HepG2 (cell line): ENCODE data around the gene IFI30. TPM values are rescaled to one million over a fixed set of nuclear protein-coding genes. Genes with fewer than 3 reads are reported as not detected.

ENCODE experiments used
- ATAC-seq: fragments of 200-7000 bp; cut with Tn5 transposase; 3 replicates; pipeline ENCODE4 v1.9.1; 2020; ENCODE audit warnings: mild to moderate bottlenecking, moderate library complexity
- BruUV-seq: library from RNA; stranded (reverse); fragments of 400-500 nt; replicated peaks from 2 replicates; lab custom pipeline; 2021; lab: Mats Ljungman, UMichigan
- CTCF ChIA-PET: fragments of 300-600 bp; formaldehyde crosslinking; extraction: SDS; loops from one replicate; lab custom pipeline; 2021; ENCODE audit warnings: low total read pairs, inconsistent platforms, low intra/inter-chr PET ratio; lab: Yijun Ruan, JAX
- POLR2A ChIA-PET: fragments of 350-600 bp; sonication (Branson Sonifier 250); formaldehyde crosslinking; loops from one replicate; lab custom pipeline; 2020; ENCODE audit warnings: antibody characterized with exemption, inconsistent platforms; lab: Yijun Ruan, JAX
- DNase-seq: peaks from one replicate; pipeline ENCODE4 v3.0.0-alpha.2; 2015; ENCODE audit warnings: low spot score
- FAIRE-seq: peaks from 3 replicates; lab custom pipeline; 2011; peaks lifted over from hg19 to GRCh38; lab: Jason Lieb, UNC
- H2AFZ ChIP-seq: one replicate; pipeline ENCODE4 v1.6.1; 2011; ENCODE audit warnings: low read length, inconsistent platforms
- H3K27ac ChIP-seq: fragments of 300-600 bp; 3 replicates; pipeline ENCODE4 v1.8.0; 2011; ENCODE audit warnings: mixed run types, mild to moderate bottlenecking, mixed read lengths, low read length, inconsistent platforms; ENCODE audit not compliant: insufficient read depth; ENCODE audit errors: extremely low read length
- H3K27me3 ChIP-seq, 2 experiments: fragments of 200-600 bp in 1 of 2; 2 replicates in 1 of 2; 3 replicates in 1 of 2; pipeline versions ENCODE4 v1.6.0 to v1.8.0; 2011; ENCODE audit warnings: low read length in 2 of 2, mild to moderate bottlenecking in 2 of 2, moderate library complexity in 2 of 2, inconsistent platforms in 1 of 2; ENCODE audit not compliant: insufficient read depth in 2 of 2, control insufficient read depth in 1 of 2
- H3K36me3 ChIP-seq, 2 experiments: fragments of 200-600 bp in 1 of 2; replicated peaks in 1 of 2; 2 replicates in 1 of 2; 3 replicates in 1 of 2; pipeline versions ENCODE4 v1.5.1 to v1.8.0; 2011; ENCODE audit warnings: low read length in 2 of 2, inconsistent platforms in 1 of 2; ENCODE audit not compliant: insufficient read depth in 2 of 2, control insufficient read depth in 1 of 2
- H3K4me1 ChIP-seq: 2 replicates; pipeline ENCODE4 v1.5.1; 2012; ENCODE audit warnings: low read length, inconsistent platforms; ENCODE audit not compliant: insufficient read depth
- H3K4me2 ChIP-seq: 2 replicates; pipeline ENCODE4 v1.6.0; 2011; ENCODE audit warnings: low read depth, low read length, inconsistent platforms
- H3K4me3 ChIP-seq, 3 experiments: fragments of 200-600 bp in 1 of 3; sonication (generic), shearing (Covaris generic) in 1 of 3; replicated peaks in 1 of 3; 2 replicates each; pipeline ENCODE4 v1.5.1; 2011 to 2016; ENCODE audit warnings: low read length in 3 of 3, inconsistent platforms in 2 of 3, low read depth in 2 of 3, mild to moderate bottlenecking in 2 of 3, control low read depth in 1 of 3, mixed read lengths in 1 of 3; ENCODE audit not compliant: insufficient read depth in 1 of 3
- H3K79me2 ChIP-seq: one replicate; pipeline ENCODE4 v1.6.1; 2011; ENCODE audit warnings: low read length, inconsistent platforms; ENCODE audit not compliant: insufficient read depth
- H3K9ac ChIP-seq: 2 replicates; pipeline ENCODE4 v1.6.0; 2011; ENCODE audit warnings: mild to moderate bottlenecking, low read depth, low read length, inconsistent platforms; ENCODE audit not compliant: insufficient read depth
- H3K9me3 ChIP-seq: 2 replicates; pipeline ENCODE4 v1.5.1; 2012; ENCODE audit warnings: mild to moderate bottlenecking, low read length
- H4K20me1 ChIP-seq: 2 replicates; pipeline ENCODE4 v1.6.0; 2011; ENCODE audit warnings: inconsistent platforms, mild to moderate bottlenecking, low read length, moderate library complexity; ENCODE audit not compliant: insufficient read depth
- CENPT ChIP-seq: sonication (generic); formaldehyde crosslinking; IDR thresholded peaks from 2 replicates; pipeline ENCODE4 v1.8.0; 2022; ENCODE audit warnings: low read depth, mild to moderate bottlenecking, moderate library complexity, missing genetic modification reagents
- GPN1 ChIP-seq: sonication (generic); formaldehyde crosslinking; IDR thresholded peaks from 2 replicates; pipeline ENCODE4 v1.5.1; 2020; ENCODE audit warnings: missing genetic modification reagents, borderline replicate concordance
- KDM3A ChIP-seq: IDR thresholded peaks from 2 replicates; pipeline ENCODE4 v1.6.1; 2018; ENCODE audit warnings: low read depth, missing compliant biosample characterization
- NCOA5 ChIP-seq: sonication (generic); formaldehyde crosslinking; IDR thresholded peaks from 2 replicates; pipeline ENCODE4 v1.4.0; 2020; ENCODE audit warnings: missing genetic modification reagents
- TAF15 ChIP-seq: fragments of 200-400 bp; formaldehyde crosslinking; IDR thresholded peaks from one replicate; pipeline ENCODE4 v1.6.1; 2018; ENCODE audit warnings: mild to moderate bottlenecking, low read depth, low read length; ENCODE audit not compliant: poor library complexity, severe bottlenecking
- TP53 ChIP-seq: sonication (generic); formaldehyde crosslinking; conservative IDR thresholded peaks from 2 replicates; pipeline ENCODE4 v1.4.0; 2020; ENCODE audit warnings: missing genetic modification reagents
- ZMAT3 ChIP-seq: sonication (generic); formaldehyde crosslinking; conservative IDR thresholded peaks from 2 replicates; pipeline ENCODE4 v1.7.0; 2021; ENCODE audit warnings: missing genetic modification reagents
- ZNF256 ChIP-seq: sonication (generic); formaldehyde crosslinking; conservative IDR thresholded peaks from 2 replicates; pipeline ENCODE4 v1.4.0; 2020; ENCODE audit warnings: missing genetic modification reagents
- ZSCAN9 ChIP-seq: IDR thresholded peaks from 2 replicates; pipeline ENCODE4 v1.6.1; 2016; ENCODE audit warnings: borderline replicate concordance
- WGBS: methylation state at CpG from one replicate; pipeline ENCODE4 v1.1.6; 2017; ENCODE audit warnings: low lambda C conversion rate; 5-methylcytosine and 5-hydroxymethylcytosine counted together
- in situ Hi-C: cut with HindIII; loops from 2 replicates; pipeline ENCODE4 v1.10.0; 2017; ENCODE audit warnings: low pct_unique_long_range_greater_than_20kb; ENCODE audit not compliant: extremely low pct_ligation_motif_present
- intact Hi-C: fragments of 100-400 bp; cut with micrococcal nuclease; formaldehyde crosslinking; loops from one replicate; pipeline ENCODE4 v1.10.0; 2022; ENCODE audit not compliant: unreplicated experiment
- polyA plus RNA-seq, 8 experiments: library from polyadenylated mRNA; depleted of rRNA in 3 of 8; stranded (reverse) in 7 of 8; unstranded in 1 of 8; fragments of >200 nt; fragmentation: Illumina TruSeq in 4 of 8; extraction: Trizol in 4 of 8; gene quantifications; 2 replicates each; pipeline versions ENCODE4 v1.2.1 to v1.2.3, GENCODE V29; 2011 to 2016; ENCODE audit warnings: low read depth in 4 of 8, missing spikeins in 1 of 8, mixed read lengths in 1 of 8; ENCODE audit not compliant: insufficient read depth in 1 of 8
- total RNA-seq, 5 experiments: library from RNA; depleted of rRNA; stranded (reverse); fragments of >200 nt; fragmentation: Illumina TruSeq; extraction: Trizol; gene quantifications; 2 replicates each; pipeline ENCODE4 v1.2.3, GENCODE V29; 2016; ENCODE audit warnings: low read depth in 1 of 5
- TF ChIP-seq, protein P1 (sequence below): sonication (generic); IDR thresholded peaks from 2 replicates; pipeline ENCODE4 v1.6.1; 2016; ENCODE audit warnings: low read depth, borderline replicate concordance
- TF ChIP-seq, protein P2 (sequence below): sonication (generic); formaldehyde crosslinking; conservative IDR thresholded peaks from 2 replicates; pipeline ENCODE4 v1.8.0; 2022; ENCODE audit warnings: missing genetic modification reagents
- TF ChIP-seq, protein P3 (sequence below): IDR thresholded peaks from 2 replicates; pipeline ENCODE4 v1.6.1; 2012; ENCODE audit warnings: low read length, improper control_type of control experiment
- TF ChIP-seq, protein P4 (sequence below): sonication (generic); formaldehyde crosslinking; IDR thresholded peaks from 2 replicates; pipeline ENCODE4 v1.9.0; 2021; ENCODE audit warnings: missing genetic modification reagents, borderline replicate concordance

IFI30 gene
- total and polyA plus RNA-seq, 2 of the 13 experiments (the other 11 are each of a cell fraction or from before 2014, with no cell fraction given) = 25.0 to 79.4 TPM

DNA sequence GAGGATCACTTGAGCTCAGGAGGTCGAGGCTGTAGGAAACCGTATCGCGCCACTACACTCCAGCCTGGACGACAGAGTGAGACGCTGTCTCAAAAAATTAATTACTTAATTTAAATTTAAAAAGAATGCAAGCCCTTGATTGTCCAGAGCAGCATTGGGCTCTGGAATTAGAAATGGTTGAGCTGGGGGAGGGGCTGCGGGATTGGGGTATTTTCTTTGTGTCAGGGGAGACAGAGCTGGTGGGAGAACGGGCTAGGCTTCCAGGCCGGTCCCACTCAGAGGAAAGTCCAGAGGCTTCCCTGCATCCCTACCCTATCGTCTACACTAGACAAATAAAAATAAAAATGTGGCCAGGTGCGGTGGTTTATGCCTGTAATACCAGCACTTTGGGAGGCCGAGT lies 32.4 kb downstream of the IFI30 start:
- 75% methylated on average over 12 of the region's 12 CpGs for WGBS
- TF ChIP-seq ZSCAN9 (CRISPR knock-in tag) = no peak
- TF ChIP-seq, protein P1, sequence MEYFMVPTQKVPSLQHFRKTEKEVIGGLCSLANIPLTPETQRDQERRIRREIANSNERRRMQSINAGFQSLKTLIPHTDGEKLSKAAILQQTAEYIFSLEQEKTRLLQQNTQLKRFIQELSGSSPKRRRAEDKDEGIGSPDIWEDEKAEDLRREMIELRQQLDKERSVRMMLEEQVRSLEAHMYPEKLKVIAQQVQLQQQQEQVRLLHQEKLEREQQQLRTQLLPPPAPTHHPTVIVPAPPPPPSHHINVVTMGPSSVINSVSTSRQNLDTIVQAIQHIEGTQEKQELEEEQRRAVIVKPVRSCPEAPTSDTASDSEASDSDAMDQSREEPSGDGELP = no peak
- TF ChIP-seq TAF15 = no peak
- TF ChIP-seq KDM3A (CRISPR knock-in tag) = no peak
- TF ChIP-seq ZMAT3 = no peak
- no peak for TF ChIP-seq NCOA5 (CRISPR knock-in tag)
- no peak for TF ChIP-seq ZNF256 (CRISPR knock-in tag)
- TF ChIP-seq TP53 (CRISPR knock-in tag) = no peak
- no peak for TF ChIP-seq CENPT (CRISPR knock-in tag)
- TF ChIP-seq, protein P2, sequence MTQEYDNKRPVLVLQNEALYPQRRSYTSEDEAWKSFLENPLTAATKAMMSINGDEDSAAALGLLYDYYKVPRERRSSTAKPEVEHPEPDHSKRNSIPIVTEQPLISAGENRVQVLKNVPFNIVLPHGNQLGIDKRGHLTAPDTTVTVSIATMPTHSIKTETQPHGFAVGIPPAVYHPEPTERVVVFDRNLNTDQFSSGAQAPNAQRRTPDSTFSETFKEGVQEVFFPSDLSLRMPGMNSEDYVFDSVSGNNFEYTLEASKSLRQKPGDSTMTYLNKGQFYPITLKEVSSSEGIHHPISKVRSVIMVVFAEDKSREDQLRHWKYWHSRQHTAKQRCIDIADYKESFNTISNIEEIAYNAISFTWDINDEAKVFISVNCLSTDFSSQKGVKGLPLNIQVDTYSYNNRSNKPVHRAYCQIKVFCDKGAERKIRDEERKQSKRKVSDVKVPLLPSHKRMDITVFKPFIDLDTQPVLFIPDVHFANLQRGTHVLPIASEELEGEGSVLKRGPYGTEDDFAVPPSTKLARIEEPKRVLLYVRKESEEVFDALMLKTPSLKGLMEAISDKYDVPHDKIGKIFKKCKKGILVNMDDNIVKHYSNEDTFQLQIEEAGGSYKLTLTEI (CRISPR knock-in tag) = no peak
- TF ChIP-seq, protein P3, sequence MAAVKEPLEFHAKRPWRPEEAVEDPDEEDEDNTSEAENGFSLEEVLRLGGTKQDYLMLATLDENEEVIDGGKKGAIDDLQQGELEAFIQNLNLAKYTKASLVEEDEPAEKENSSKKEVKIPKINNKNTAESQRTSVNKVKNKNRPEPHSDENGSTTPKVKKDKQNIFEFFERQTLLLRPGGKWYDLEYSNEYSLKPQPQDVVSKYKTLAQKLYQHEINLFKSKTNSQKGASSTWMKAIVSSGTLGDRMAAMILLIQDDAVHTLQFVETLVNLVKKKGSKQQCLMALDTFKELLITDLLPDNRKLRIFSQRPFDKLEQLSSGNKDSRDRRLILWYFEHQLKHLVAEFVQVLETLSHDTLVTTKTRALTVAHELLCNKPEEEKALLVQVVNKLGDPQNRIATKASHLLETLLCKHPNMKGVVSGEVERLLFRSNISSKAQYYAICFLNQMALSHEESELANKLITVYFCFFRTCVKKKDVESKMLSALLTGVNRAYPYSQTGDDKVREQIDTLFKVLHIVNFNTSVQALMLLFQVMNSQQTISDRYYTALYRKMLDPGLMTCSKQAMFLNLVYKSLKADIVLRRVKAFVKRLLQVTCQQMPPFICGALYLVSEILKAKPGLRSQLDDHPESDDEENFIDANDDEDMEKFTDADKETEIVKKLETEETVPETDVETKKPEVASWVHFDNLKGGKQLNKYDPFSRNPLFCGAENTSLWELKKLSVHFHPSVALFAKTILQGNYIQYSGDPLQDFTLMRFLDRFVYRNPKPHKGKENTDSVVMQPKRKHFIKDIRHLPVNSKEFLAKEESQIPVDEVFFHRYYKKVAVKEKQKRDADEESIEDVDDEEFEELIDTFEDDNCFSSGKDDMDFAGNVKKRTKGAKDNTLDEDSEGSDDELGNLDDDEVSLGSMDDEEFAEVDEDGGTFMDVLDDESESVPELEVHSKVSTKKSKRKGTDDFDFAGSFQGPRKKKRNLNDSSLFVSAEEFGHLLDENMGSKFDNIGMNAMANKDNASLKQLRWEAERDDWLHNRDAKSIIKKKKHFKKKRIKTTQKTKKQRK = no peak
- TF ChIP-seq, protein P4, sequence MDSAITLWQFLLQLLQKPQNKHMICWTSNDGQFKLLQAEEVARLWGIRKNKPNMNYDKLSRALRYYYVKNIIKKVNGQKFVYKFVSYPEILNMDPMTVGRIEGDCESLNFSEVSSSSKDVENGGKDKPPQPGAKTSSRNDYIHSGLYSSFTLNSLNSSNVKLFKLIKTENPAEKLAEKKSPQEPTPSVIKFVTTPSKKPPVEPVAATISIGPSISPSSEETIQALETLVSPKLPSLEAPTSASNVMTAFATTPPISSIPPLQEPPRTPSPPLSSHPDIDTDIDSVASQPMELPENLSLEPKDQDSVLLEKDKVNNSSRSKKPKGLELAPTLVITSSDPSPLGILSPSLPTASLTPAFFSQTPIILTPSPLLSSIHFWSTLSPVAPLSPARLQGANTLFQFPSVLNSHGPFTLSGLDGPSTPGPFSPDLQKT (CRISPR knock-in tag) = no peak
- TF ChIP-seq GPN1 (CRISPR knock-in tag) = no peak
- Histone ChIP-seq H3K36me3 (0 out of 5 replicates have a peak, but pooled peaks cover 0 to 1% of the 10 kb centered on the region in 2 experiments), H2AFZ (no peak overlapping the region), H3K9ac (no peak overlapping the region), H3K27me3 (peaks cover 0 to 8% of the 10 kb centered on the region in 2 experiments; a peak in 1 of 5 replicates), H3K27ac (no peak overlapping the region), H3K4me2 (peak overlapping the region; percentile 87; the same call in 1 of the 2 replicates), H3K9me3 (no peaks in the 10 kb centered on the region), H3K4me3 (no peak overlapping the region), H4K20me1 (no peaks in the 10 kb centered on the region), H3K79me2 (no peaks in the 10 kb centered on the region), H3K4me1 (peaks cover 13% of the 10 kb centered on the region)
- ChIA-PET CTCF (no interaction called here), POLR2A (interaction anchor here (1.0 to 4.0 kb wide), 5 partner anchors 14 to 347 kb away, joined by 3 to 27 read pairs (median 4); partner anchors contain the start of genes GDF15, IQCN and MPV17L2)
- ATAC-seq (no peak), DNase-seq (no peak), FAIRE-seq (no peak)
- intact Hi-C loops = loop anchor here (5.0 kb wide), 1 partner anchor 206 kb away; no protein-coding TSS in a partner anchor
- no TSS peak for BruUV-seq
- in situ Hi-C loops = loop anchor here (5.0 to 10.0 kb wide), 2 partner anchors 46 to 209 kb away; partner anchors contain the start of gene SSBP4
